ENCODE measurements around the gene TTLL5.

TTLL5 gene

GRCh38 chr14:75742867-75743266 lies 81.8 kb downstream of the TTLL5 start:
- DNase-seq, result no peak

DNA sequence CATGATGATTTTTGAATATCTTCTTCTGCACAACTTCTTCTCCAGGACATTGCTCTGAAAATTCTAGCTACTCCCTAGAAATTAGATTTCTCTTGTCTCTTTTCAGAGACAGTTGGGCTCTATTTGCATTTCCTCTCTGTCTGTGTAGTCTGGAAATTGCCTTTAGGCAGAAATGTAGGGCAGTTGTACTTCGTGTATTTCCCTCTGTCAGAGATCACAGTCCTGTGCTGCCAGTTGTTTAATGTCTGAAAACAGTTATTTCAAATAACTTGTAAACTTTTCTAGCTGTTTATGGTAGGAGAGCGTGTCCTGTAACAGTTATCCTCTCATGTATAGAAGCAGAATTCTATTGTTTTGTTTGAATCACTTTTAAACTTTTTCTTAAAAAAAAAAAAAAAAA lies 86.9 kb downstream of the TTLL5 start:
- DNase-seq, result no peak

GRCh38 chr14:75748336-75748735 lies 87.3 kb downstream of the TTLL5 start:
- DNase-seq, result no peak

GRCh38 chr14:75751296-75751695 lies 90.2 kb downstream of the TTLL5 start:
- no peak for DNase-seq

- DNase-seq, result no peak
Measured at GRCh38 chr14:75752086-75752485, 91.0 kb downstream of the TTLL5 start.

DNA sequence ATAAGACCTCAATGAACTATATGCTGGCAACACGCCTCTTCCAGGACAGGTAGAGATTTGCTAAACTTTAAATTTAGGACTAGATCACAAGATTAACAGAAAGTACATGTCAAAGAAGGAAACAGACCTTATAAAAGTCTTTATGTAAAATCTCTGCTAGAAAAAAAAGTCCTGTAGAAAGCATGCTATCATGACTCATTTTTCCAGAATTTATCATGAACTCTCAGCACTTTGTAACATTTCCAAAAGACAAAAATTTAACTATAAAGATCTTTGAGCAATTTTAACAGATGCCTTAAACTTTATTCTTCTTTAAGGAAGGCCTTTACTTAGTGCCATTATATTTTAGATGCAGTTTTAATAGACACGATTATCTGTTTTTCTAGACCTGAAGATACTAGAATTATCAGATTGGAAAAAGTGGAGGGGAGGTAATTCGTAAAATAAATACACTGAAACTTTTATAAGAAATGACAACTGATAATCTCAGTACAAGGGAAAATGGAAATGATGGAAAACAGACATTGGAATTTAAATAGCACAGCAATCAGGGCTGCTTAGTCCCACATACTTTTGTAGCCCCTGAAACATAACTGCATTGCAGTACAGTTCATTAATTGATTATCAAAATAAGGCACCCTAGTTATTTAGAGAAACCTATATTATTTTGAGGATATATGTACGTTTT lies 92.0 kb downstream of the TTLL5 start:
- DNase-seq, result no peak

DNA sequence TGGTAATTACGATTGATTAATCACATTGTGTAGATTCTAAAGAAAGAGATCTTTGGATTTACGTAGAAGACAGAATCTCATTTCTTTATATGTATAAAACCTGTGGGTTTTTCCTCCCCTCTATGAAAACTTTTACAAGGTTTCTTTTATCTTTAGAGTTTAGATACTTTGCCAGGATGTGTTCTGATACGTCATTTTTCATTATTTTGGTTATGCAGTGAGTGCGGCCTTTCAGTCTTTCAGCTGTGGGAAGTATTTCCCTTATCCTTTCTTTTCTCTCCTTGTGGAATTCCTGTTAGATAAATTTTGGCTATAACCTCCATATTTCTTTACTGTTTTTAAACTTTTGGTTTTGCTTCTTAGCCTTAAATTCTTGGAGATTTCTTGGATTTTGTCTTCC lies 92.7 kb downstream of the TTLL5 start:
- DNase-seq, result no peak

DNA sequence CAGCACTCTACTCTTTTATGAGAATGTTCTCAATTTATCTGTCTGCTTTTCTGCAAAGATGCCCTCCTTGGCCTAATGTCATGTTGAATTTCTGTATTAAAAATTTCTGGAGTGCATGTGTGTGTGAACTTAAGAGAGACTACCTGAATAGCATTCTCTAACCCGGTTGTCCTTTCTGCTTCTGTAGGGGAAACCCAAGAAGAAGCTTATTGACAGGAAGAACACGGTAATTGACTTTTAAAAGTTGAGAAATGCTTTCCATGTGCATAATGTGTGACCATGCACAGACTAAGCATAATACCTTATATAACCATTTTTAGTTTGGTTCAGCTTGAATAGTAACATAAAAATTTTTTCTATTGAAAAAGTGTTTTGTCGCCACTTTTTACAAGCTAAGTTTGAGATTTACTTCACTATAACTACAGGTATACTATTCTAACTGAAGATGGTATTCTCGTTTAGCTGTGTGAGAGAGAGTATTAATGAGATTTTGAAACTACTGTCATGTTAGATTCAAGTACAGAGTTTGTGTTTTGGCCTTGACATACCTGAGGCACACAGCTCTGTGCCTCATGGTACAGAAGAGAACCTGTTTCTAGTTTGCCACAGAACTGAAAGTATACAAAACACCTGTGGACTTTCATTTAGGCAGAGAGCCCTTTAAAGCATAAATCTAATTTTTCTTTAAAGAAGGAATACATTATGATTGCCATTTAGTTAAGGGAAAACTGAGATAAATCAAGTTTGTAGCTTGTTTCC lies 96.8 kb downstream of the TTLL5 start:
- no peak for DNase-seq

DNA sequence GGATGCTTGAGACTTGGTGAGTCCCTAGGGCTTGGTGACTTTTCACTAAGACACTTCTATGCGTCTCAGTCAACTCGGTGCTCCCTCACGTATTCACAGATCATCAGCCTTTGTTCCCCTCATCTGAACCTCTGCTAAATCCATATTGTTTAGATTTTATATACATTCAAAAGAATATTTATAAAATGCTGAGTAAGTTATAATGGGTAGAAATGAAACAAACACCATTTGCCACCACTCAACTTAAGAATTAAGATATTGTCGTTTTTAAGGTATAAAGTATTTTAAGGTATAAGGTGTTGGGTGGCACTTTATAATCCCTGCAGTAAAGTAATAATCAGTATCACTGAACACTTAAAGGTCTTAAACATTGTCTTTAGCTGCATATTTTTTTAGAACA lies 103.0 kb downstream of the TTLL5 start:
- DNase-seq, result no peak

DNA sequence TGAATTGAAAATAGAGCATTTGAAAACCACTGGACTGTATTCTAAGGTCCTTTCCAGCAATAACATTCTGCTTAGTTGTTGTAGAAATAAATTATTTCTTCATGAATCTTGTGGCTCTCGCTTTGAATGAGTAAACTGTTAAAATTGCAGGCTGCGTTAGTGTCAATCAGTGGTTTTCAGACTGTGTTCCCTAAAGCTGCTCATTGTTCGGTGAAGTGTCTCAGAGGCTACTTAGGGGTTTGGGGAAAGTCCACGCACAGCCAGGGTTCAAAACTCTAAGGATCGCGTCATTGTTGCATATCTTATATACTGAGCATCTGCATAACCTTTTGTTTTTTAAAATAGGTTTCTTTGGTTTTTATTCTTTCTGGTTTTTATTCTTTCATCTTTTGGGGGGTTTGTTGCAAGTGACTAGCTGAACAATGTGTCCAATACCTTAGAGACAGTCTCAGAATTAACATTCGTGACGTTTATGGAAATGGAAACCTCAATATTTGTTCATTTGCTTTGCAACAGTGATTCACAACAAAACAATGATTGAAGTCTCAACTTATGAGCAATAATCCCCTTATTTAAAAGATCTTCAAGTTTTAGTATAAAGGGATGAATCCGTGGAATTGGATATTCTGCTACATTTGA lies 108.1 kb downstream of the TTLL5 start:
- no peak for DNase-seq

DNA sequence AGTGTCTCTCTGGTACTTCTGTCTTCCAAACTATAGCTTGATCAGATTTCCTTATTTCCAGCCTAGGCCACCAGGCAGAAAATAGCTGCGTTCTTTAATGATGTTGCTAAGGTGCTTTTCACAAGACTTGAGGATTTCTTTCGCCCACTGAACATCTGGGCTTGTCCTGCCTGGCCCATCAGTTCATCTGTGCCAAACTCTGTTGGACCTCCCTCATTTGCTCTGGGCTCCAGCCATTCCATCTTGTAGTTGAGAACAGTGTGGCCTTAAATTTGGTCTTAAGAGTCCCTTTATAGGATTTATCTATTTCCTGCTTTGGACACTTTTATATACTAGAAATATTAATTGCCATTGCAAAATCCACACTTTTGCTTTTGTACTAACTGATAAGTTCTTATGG lies 109.6 kb downstream of the TTLL5 start:
- DNase-seq, result no peak

DNA sequence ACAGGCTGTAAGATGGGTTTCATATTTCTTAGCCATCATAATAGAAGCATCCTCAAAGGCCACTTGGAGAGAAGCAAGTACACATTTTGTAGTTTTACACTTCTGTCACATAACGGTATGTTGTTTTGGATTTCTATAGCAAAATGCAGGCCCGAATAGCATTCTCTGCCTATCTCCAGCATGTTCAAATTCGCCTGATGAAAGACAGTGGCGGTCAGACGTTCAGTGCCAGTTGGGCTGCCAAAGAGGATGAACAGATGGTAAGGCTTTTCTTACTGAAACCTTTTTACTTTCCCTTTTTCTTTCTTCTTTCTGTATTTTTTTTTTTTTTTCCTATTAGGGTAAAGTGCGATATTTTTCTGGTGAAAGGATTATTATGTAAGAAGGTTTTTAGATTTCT lies 110.5 kb downstream of the TTLL5 start:
- DNase-seq, result no peak

DNA sequence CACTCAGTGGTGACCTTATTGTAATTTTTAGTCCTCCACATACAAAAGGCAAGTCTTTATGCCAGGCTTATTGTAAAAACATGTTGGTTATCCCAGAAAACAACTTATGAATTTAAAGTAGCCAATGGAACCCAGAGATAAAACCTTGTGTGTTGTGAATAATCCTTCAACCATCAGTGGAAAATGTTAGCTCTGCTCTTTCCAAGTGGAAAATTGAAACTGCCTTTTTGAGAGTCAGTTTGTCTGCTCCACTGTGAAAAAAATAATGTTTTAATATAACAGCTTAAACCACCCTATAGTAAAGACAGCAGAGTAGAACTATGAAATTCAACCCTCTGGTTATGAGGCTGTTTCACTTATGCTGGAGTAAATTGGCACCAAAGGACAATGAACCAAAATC lies 112.0 kb downstream of the TTLL5 start:
- DNase-seq, result no peak

GRCh38 chr14:75781096-75781495 lies 120.0 kb downstream of the TTLL5 start:
- no peak for DNase-seq

DNA sequence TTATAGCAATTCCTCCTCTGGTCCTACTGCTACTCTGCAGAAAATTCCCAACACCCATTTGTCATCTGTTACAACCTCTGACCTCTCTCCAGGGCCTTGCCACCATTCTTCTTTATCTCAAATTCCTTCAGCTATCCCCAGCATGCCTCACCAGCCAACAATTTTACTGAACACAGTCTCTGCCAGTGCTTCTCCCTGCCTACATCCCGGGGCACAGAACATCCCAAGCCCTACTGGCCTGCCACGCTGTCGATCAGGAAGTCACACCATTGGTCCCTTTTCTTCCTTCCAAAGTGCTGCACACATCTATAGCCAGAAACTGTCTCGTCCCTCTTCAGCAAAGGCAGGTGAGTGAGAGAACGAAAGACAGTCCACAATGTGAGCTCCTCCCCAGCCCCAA lies 122.1 kb downstream of the TTLL5 start:
- no peak for DNase-seq

- no peak for DNase-seq
Measured at GRCh38 chr14:75783602-75784313, 122.7 kb downstream of the TTLL5 start.

DNA sequence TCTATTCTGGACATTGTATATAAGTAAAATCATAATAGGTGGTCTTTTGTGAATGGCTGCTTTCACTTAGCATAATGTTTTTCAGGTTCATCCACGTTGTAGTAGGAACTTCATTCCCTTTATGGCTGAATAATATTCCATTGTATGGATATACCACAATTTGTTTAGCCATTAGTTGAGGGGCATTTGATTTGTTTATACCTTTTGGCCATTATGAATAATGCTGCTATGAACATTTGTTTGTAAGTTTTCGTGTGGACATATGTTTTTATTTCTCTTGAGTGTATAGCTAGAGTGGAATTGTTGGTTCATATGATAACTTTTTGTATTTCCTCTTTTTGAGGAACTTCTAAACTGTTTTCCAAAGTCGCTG lies 123.3 kb downstream of the TTLL5 start:
- DNase-seq, result no peak

GRCh38 chr14:75793806-75794205 lies 132.8 kb downstream of the TTLL5 start:
- DNase-seq, result peak; percentile 6

DNA sequence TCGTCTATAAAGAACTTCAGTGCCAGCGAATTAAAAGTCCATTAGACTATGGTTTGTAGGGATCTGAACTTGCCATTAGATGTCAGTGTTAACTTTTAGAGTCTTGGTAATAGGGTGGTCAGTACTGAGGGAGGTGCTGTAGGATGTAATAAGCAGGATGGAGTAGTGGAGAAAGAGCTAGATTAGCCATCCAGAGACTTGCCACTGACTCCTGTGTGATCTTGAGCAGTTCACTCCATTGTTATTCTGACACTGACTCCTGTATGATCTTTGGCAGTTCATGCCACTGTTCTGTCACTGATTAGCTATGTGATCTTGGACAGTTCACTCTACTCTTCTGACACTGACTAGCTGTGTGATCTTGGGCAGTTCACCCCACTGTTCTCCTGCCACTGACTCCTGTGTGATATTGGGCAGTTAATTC lies 133.6 kb downstream of the TTLL5 start:
- DNase-seq, result peak; percentile 23

GRCh38 chr14:75800792-75801191 lies 139.7 kb downstream of the TTLL5 start:
- DNase-seq, result peak; percentile 16

GRCh38 chr14:75802486-75802885 lies 141.4 kb downstream of the TTLL5 start:
- no peak for DNase-seq

GRCh38 chr14:75803765-75804164 lies 142.7 kb downstream of the TTLL5 start:
- DNase-seq, result no peak

DNA sequence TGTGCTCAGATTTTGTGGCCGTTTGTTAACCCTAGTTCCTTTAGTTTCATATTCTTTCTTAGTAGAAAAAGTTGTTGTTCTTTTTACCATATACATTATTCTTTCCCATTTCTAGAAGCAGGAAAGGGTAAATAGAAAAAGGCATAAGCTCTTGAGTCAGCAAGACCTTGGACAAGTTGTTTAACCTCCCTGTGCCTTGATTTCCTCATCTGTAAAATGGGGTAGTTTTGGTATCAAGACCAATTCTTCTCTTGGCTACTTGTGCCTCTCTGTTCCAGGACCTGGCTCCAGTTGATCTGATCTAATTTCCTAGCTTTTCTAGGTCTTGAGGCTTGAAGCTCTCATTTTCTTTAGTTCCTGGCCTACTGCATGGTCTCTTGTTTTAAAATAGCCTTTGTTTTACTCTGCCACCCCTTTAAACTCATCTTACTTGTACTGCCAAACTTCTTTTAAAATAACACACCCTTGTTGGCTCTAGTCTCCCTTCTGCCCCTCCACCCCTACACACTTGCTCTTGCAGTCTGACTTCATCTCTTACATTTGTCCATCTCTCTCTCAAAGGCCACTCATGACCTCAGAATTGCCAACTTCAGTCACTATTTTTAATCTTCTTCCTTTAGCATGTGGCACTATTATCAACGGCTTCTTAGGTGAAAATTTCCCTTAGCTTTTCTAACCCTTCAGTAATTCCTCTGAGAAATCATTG lies 143.7 kb downstream of the TTLL5 start:
- no peak for DNase-seq

Measured in hematopoietic multipotent progenitor cell treated with erythropoietin and hydrocortisone succinate and interleukin-3 and kit ligand, for 8 days (in vitro differentiated cells).